Heart left ventricle (tissue), 16 donors: Measurements from ENCODE around the gene XYLT1. TPM values are rescaled to one million over a fixed set of nuclear protein-coding genes. Genes with fewer than 3 reads are reported as not detected.

ENCODE experiments used
- ATAC-seq, 4 donors: fragments of 200-7000 bp; cut with Tn5 transposase; one replicate each; pipeline ENCODE4 v1.9.1; 2020 to 2022; ENCODE audit warnings: moderate library complexity in 4 of 4, mild to moderate bottlenecking in 3 of 4, moderate number of reproducible peaks in 1 of 4
- DNase-seq, 5 donors: peaks; one replicate each; pipeline ENCODE4 v3.0.0-alpha.2; 2020
- H3K27ac ChIP-seq, 12 donors: fragments of 200-600 bp; sonication (generic) in 4 of 12; one replicate each; pipeline versions ENCODE4 v1.5.0 to v1.8.0; 2016 to 2022; ENCODE audit warnings: mild to moderate bottlenecking in 2 of 12
- H3K27me3 ChIP-seq, 9 donors: fragments of 200-600 bp; sonication (generic) in 2 of 9; one replicate each; pipeline versions ENCODE4 v1.5.1 to v1.8.0; 2016 to 2022; ENCODE audit warnings: mild to moderate bottlenecking in 3 of 9
- H3K36me3 ChIP-seq, 9 donors: fragments of 200-600 bp; sonication (generic) in 2 of 9; one replicate each; pipeline versions ENCODE4 v1.5.0 to v1.8.0; 2018 to 2022; ENCODE audit warnings: mild to moderate bottlenecking in 2 of 9
- H3K4me1 ChIP-seq, 12 donors: fragments of 200-600 bp; sonication (generic) in 4 of 12; one replicate each; pipeline versions ENCODE4 v1.5.0 to v1.8.0; 2016 to 2022; ENCODE audit warnings: mild to moderate bottlenecking in 3 of 12
- H3K4me3 ChIP-seq, 12 donors: fragments of 200-600 bp; sonication (generic) in 4 of 12; one replicate each; pipeline versions ENCODE4 v1.5.0 to v1.8.0; 2017 to 2022; ENCODE audit warnings: mild to moderate bottlenecking in 9 of 12, moderate library complexity in 4 of 12
- H3K9me3 ChIP-seq, 12 donors: fragments of 200-600 bp; sonication (generic) in 4 of 12; one replicate each; pipeline versions ENCODE4 v1.5.0 to v1.8.0; 2016 to 2022; ENCODE audit warnings: mild to moderate bottlenecking in 1 of 12
- CTCF ChIP-seq, 12 donors: fragments of 200-600 bp; sonication (generic) in 4 of 12; IDR thresholded peaks; one replicate each; pipeline versions ENCODE4 v1.5.0 to v1.8.0; 2018 to 2022; ENCODE audit warnings: antibody characterized with exemption in 12 of 12, mild to moderate bottlenecking in 5 of 12
- POLR2A ChIP-seq, 2 donors: fragments of 450-650 bp; IDR thresholded peaks; one replicate each; pipeline ENCODE4 v1.6.1; 2017; ENCODE audit warnings: antibody characterized with exemption in 2 of 2, mild to moderate bottlenecking in 2 of 2, moderate library complexity in 2 of 2
- WGBS, 4 donors: extraction: QIAGEN DNeasy Blood & Tissue Kit in 2 of 4; methylation state at CpG; one replicate each; pipeline versions ENCODE4 v1.1.5 to v1.1.7; 2013 to 2018; 5-methylcytosine and 5-hydroxymethylcytosine counted together
- intact Hi-C, 10 donors: fragments of 100-400 bp; cut with DNase I; formaldehyde crosslinking; loops; one replicate each; pipeline versions ENCODE4 v1.11.1 to v1.14.2; 2022
- polyA plus RNA-seq, 2 donors: library from polyadenylated mRNA; stranded (reverse); fragments of 200-250 nt; gene quantifications; one replicate each; pipeline ENCODE4 v1.2.3, GENCODE V29; 2013
- total RNA-seq, 9 donors: library from RNA; depleted of rRNA in 2 of 9; stranded (reverse); fragments of >200 nt in 2 of 9; fragmentation: NEBNext Ultra II Directional in 3 of 9; extraction: Animal tissue kit (Norgen Biotek cat#: 25700) in 3 of 9; gene quantifications; one replicate each; pipeline versions ENCODE4 v1.1.0 to v1.2.4, GENCODE V29; 2016 to 2023
- donor health status: ischemic (EF 13 %, LVEDD 7.1; RV severe dilation, severe dysfunction).
- donor health status: healthy with polysubstance abuse.
- donor health status: DM: no; HTN: yes; CAD: no.
- donor health status: DM: no; HTN: no; CAD: no.
- donor health status: ischemic (EF 25% LVEDD 6.9; RV normal size, moderate dysfunction).
- donor health status: ischemic (EF 25% LVEDD 5.7; RV mildly dilated, moderate dysfunction).
- donor health status: healthy.
- donor health status: DM: yes; HTN: yes; CAD: no.
- donor health status: ischemic (EF 35%, LVEDD 5.7; RV mildly dilated, moderate dysfunction).
- donor health status: nonischemic (EF 11% LVEDD 7.7; RV severe dilation, severe dysfunction).
- donor health status: DM: yes; HTN: yes; CAD: no.
- donor health status: PGD.
- donor health status: ischemic (EF 29% LVEDD 5.4; RV normal size, mild dysfunction).
- donor health status: nonischemic (EF 23%, LVEDD 6.1; RV moderate dilation, normal function).

Gene XYLT1
- total and polyA plus RNA-seq, 11 donors = 0.46 to 12.3 (median 2.4) TPM

- H3K36me3 ChIP-seq = no peaks in the 10 kb centered on the region
Measured at GRCh38 chr16:17277981-17278381, 192.8 kb downstream of the XYLT1 start.

GRCh38 chr16:17276610-17277009 lies 194.2 kb downstream of the XYLT1 start:
- no peak for TF ChIP-seq CTCF (IDR thresholded peaks at IDR 0.05)
- no peak for TF ChIP-seq POLR2A (IDR thresholded peaks at IDR 0.05)
- ATAC-seq (no peak), DNase-seq (no peak)
- no peaks in the 10 kb centered on the region for H3K27me3 ChIP-seq
- no peak overlapping the region for H3K4me3 ChIP-seq
- H3K36me3 ChIP-seq = no peaks in the 10 kb centered on the region
- intact Hi-C loops = loop anchor here in 7 of 10 donors (5.0 to 10.0 kb wide), 3 partner anchors 188 to 412 kb away; no protein-coding TSS in a partner anchor
- peaks cover 0 to 10% (median 0%) of the 10 kb centered on the region in 12 donors for H3K4me1 ChIP-seq
- H3K27ac ChIP-seq = peak overlapping the region in 1 of 12 donors; percentile 42
- WGBS, 4 donors = 94 to 96% (median 95%) methylated on average over 10 of the region's 10 CpGs
- H3K9me3 ChIP-seq = no peaks in the 10 kb centered on the region

More at GRCh38 chr16:17277981-17278381, 192.8 kb downstream of the XYLT1 start:
- peak; percentile 9 to 61 (median 44) for TF ChIP-seq CTCF (IDR thresholded peaks at IDR 0.05)
- TF ChIP-seq POLR2A (IDR thresholded peaks at IDR 0.05) = no peak
- Histone ChIP-seq H3K27ac (no peak overlapping the region), H3K27me3 (no peaks in the 10 kb centered on the region), H3K4me1 (peaks cover 0 to 6% (median 0%) of the 10 kb centered on the region in 12 donors), H3K4me3 (no peak overlapping the region), H3K9me3 (no peaks in the 10 kb centered on the region)
- 44 to 57% (median 56%) methylated on average over 6 to 10 of the region's 10 CpGs for WGBS, 4 donors
- intact Hi-C loops = loop anchor here in 8 of 10 donors (2.0 to 10.0 kb wide), 4 partner anchors 187 to 413 kb away; no protein-coding TSS in a partner anchor
- ATAC-seq (peak in 3 of 4 donors; percentile 63 to 69 (median 65)), DNase-seq (peak in 2 of 5 donors; percentile 28 to 45)

- Histone ChIP-seq H3K27me3 (no peaks in the 10 kb centered on the region), H3K4me1 (peaks cover 0 to 10% (median 0%) of the 10 kb centered on the region in 12 donors), H3K27ac (peak overlapping the region in 1 of 12 donors; percentile 42), H3K36me3 (no peaks in the 10 kb centered on the region), H3K9me3 (no peaks in the 10 kb centered on the region), H3K4me3 (no peak overlapping the region)
- TF ChIP-seq POLR2A (IDR thresholded peaks at IDR 0.05) (no peak), CTCF (IDR thresholded peaks at IDR 0.05) (no peak)
- ATAC-seq (no peak), DNase-seq (no peak)
- 73 to 94% (median 81%) methylated on average over 3 to 4 of the region's 4 CpGs for WGBS, 4 donors
- intact Hi-C loops = loop anchor here in 7 of 10 donors (5.0 to 10.0 kb wide), 3 partner anchors 189 to 411 kb away; no protein-coding TSS in a partner anchor
Measured at GRCh38 chr16:17276010-17276530, 194.7 kb downstream of the XYLT1 start.

- 86 to 89% (median 87%) methylated on average over 9 of the region's 9 CpGs for WGBS, 4 donors
- Histone ChIP-seq H3K4me3 (no peak overlapping the region), H3K36me3 (no peaks in the 10 kb centered on the region), H3K27ac (peak overlapping the region in 1 of 12 donors; percentile 42), H3K27me3 (no peaks in the 10 kb centered on the region), H3K9me3 (no peaks in the 10 kb centered on the region), H3K4me1 (peaks cover 0 to 10% (median under 1%) of the 10 kb centered on the region in 12 donors)
- ATAC-seq (peak in 1 of 4 donors; percentile 14), DNase-seq (no peak)
- intact Hi-C loops = loop anchor here in 7 of 10 donors (5.0 to 10.0 kb wide), 3 partner anchors 189 to 411 kb away; no protein-coding TSS in a partner anchor
- TF ChIP-seq CTCF (IDR thresholded peaks at IDR 0.05) (no peak), POLR2A (IDR thresholded peaks at IDR 0.05) (no peak)
Measured at GRCh38 chr16:17275076-17276009, 195.4 kb downstream of the XYLT1 start.
